HEK293 (cell line): ENCODE measurements around the gene ATG10.

Experiments used
- CTCF ChIA-PET: fragments of 350-600 bp; formaldehyde crosslinking; extraction: SDS; loops from one replicate; lab custom pipeline; 2021; ENCODE audit warnings: antibody characterized with exemption; lab: Yijun Ruan, JAX
- POLR2A ChIA-PET: fragments of 300-600 bp; formaldehyde crosslinking; extraction: SDS; loops from one replicate; lab custom pipeline; 2020; ENCODE audit warnings: antibody characterized with exemption, inconsistent platforms; lab: Yijun Ruan, JAX
- H3K27ac ChIP-seq: fragments of 200-500 bp; sonication (Bioruptor generic); 2 replicates; pipeline ENCODE4 v1.5.1; 2014; ENCODE audit warnings: low read depth, low read length, control low read depth, inconsistent platforms; ENCODE audit errors: extremely low read depth
- H3K36me3 ChIP-seq, 2 experiments: fragments of 200-500 bp in 1 of 2; sonication (Bioruptor generic) in 1 of 2; 1 replicate in 1 of 2; 2 replicates in 1 of 2; pipeline ENCODE4 v1.5.1; 2014 to 2017; ENCODE audit warnings: inconsistent platforms in 2 of 2, low read length in 2 of 2; ENCODE audit not compliant: control insufficient read depth in 2 of 2, insufficient read depth in 1 of 2
- H3K4me1 ChIP-seq: fragments of 200-500 bp; sonication (Bioruptor generic); 2 replicates; pipeline ENCODE4 v1.5.1; 2014; ENCODE audit warnings: mild to moderate bottlenecking, low read length, inconsistent platforms; ENCODE audit not compliant: control insufficient read depth, insufficient read depth
- H3K4me3 ChIP-seq: 2 replicates; pipeline ENCODE4 v1.5.1; 2011; ENCODE audit warnings: low read depth, mild to moderate bottlenecking, control low read depth, low read length, moderate library complexity
- H3K9me3 ChIP-seq: fragments of 200-500 bp; sonication (Bioruptor generic); 2 replicates; pipeline ENCODE4 v1.5.1; 2014; ENCODE audit warnings: low read depth, low read length, inconsistent platforms; ENCODE audit not compliant: control insufficient read depth, insufficient read depth
- GLI2 ChIP-seq: fragments of 450-650 bp; formaldehyde crosslinking; IDR thresholded peaks from 2 replicates; pipeline ENCODE4; 2017; ENCODE audit warnings: missing biosample characterization, missing genetic modification characterization, low read depth, borderline replicate concordance
- GLI4 ChIP-seq: fragments of 450-650 bp; formaldehyde crosslinking; IDR thresholded peaks from 2 replicates; pipeline ENCODE4 v1.5.1; 2016; ENCODE audit warnings: missing biosample characterization, missing genetic modification characterization
- HOXC10 ChIP-seq: sonication (generic); formaldehyde crosslinking; IDR thresholded peaks from 2 replicates; pipeline ENCODE4 v1.8.1; 2023; ENCODE audit warnings: mild to moderate bottlenecking, missing genetic modification reagents
- HOXD13 ChIP-seq: sonication (generic); formaldehyde crosslinking; IDR thresholded peaks from 2 replicates; pipeline ENCODE4 v1.8.0; 2022; ENCODE audit warnings: missing genetic modification reagents, borderline replicate concordance
- SP3 ChIP-seq: fragments of 450-650 bp; formaldehyde crosslinking; IDR thresholded peaks from 2 replicates; pipeline ENCODE4 v1.5.1; 2016; ENCODE audit warnings: missing biosample characterization, missing genetic modification characterization
- YY1 ChIP-seq: fragments of 450-650 bp; formaldehyde crosslinking; IDR thresholded peaks from 2 replicates; pipeline ENCODE4 v1.5.1; 2018; ENCODE audit warnings: missing biosample characterization, missing genetic modification characterization
- YY2 ChIP-seq: fragments of 450-650 bp; formaldehyde crosslinking; IDR thresholded peaks from 2 replicates; pipeline ENCODE4 v1.5.1; 2016; ENCODE audit warnings: missing biosample characterization, missing genetic modification characterization
- ZBTB48 ChIP-seq: fragments of 450-650 bp; formaldehyde crosslinking; IDR thresholded peaks from 2 replicates; pipeline ENCODE4 v1.5.1; 2016; ENCODE audit warnings: missing biosample characterization, missing genetic modification characterization
- ZNF132 ChIP-seq: fragments of 450-650 bp; formaldehyde crosslinking; IDR thresholded peaks from 2 replicates; pipeline ENCODE4 v1.5.1; 2017; ENCODE audit warnings: missing biosample characterization, missing genetic modification characterization, borderline replicate concordance
- ZNF157 ChIP-seq: fragments of 450-650 bp; formaldehyde crosslinking; IDR thresholded peaks from 2 replicates; pipeline ENCODE4 v1.5.1; 2016; ENCODE audit warnings: missing biosample characterization, missing genetic modification characterization
- ZNF184 ChIP-seq: fragments of 450-650 bp; IDR thresholded peaks from 2 replicates; pipeline ENCODE4 v1.5.1; 2018; ENCODE audit warnings: missing biosample characterization, mild to moderate bottlenecking, missing genetic modification characterization
- ZNF24 ChIP-seq: fragments of 450-650 bp; formaldehyde crosslinking; IDR thresholded peaks from 2 replicates; pipeline ENCODE4 v1.5.1; 2016; ENCODE audit warnings: missing biosample characterization, missing genetic modification characterization
- ZNF302 ChIP-seq: fragments of 450-650 bp; formaldehyde crosslinking; IDR thresholded peaks from 2 replicates; pipeline ENCODE4 v1.5.1; 2016; ENCODE audit warnings: missing biosample characterization, missing genetic modification characterization, low read depth
- ZNF398 ChIP-seq: fragments of 450-650 bp; formaldehyde crosslinking; IDR thresholded peaks from 2 replicates; pipeline ENCODE4 v1.5.1; 2017; ENCODE audit warnings: missing biosample characterization, missing genetic modification characterization
- ZNF404 ChIP-seq: fragments of 450-650 bp; formaldehyde crosslinking; IDR thresholded peaks from 2 replicates; pipeline ENCODE4 v1.5.1; 2017; ENCODE audit warnings: missing biosample characterization, missing genetic modification characterization
- ZNF473 ChIP-seq: fragments of 450-650 bp; formaldehyde crosslinking; IDR thresholded peaks from 2 replicates; pipeline ENCODE4 v1.5.1; 2017; ENCODE audit warnings: missing biosample characterization, missing genetic modification characterization
- ZNF529 ChIP-seq: fragments of 450-650 bp; formaldehyde crosslinking; IDR thresholded peaks from 2 replicates; pipeline ENCODE4 v1.5.1; 2017; ENCODE audit warnings: missing genetic modification characterization, missing biosample characterization; ENCODE audit not compliant: insufficient replicate concordance
- ZNF530 ChIP-seq: fragments of 450-650 bp; formaldehyde crosslinking; IDR thresholded peaks from 2 replicates; pipeline ENCODE4 v1.5.1; 2016; ENCODE audit warnings: low read depth, missing biosample characterization, missing genetic modification characterization
- ZNF548 ChIP-seq: fragments of 450-650 bp; formaldehyde crosslinking; IDR thresholded peaks from 2 replicates; pipeline ENCODE4 v1.5.1; 2016; ENCODE audit warnings: missing biosample characterization, missing genetic modification characterization
- ZNF621 ChIP-seq: fragments of 450-650 bp; formaldehyde crosslinking; IDR thresholded peaks from 2 replicates; pipeline ENCODE4 v1.5.1; 2017; ENCODE audit warnings: missing biosample characterization, missing genetic modification characterization
- ZNF701 ChIP-seq: fragments of 450-650 bp; formaldehyde crosslinking; IDR thresholded peaks from 2 replicates; pipeline ENCODE4 v1.5.1; 2016; ENCODE audit warnings: missing biosample characterization, missing genetic modification characterization
- ZNF768 ChIP-seq: fragments of 450-650 bp; formaldehyde crosslinking; IDR thresholded peaks from 2 replicates; pipeline ENCODE4 v1.5.1; 2018; ENCODE audit warnings: missing biosample characterization, mild to moderate bottlenecking, missing genetic modification characterization
- ZNF777 ChIP-seq: fragments of 450-650 bp; formaldehyde crosslinking; IDR thresholded peaks from 2 replicates; pipeline ENCODE4 v1.5.1; 2017; ENCODE audit warnings: missing biosample characterization, missing genetic modification characterization, borderline replicate concordance
- ZNF785 ChIP-seq: fragments of 450-650 bp; formaldehyde crosslinking; IDR thresholded peaks from 2 replicates; pipeline ENCODE4 v1.5.1; 2016; ENCODE audit warnings: missing biosample characterization, missing genetic modification characterization
- ZNF791 ChIP-seq: fragments of 450-650 bp; formaldehyde crosslinking; IDR thresholded peaks from 2 replicates; pipeline ENCODE4 v1.5.1; 2016; ENCODE audit warnings: missing biosample characterization, missing genetic modification characterization
- ZSCAN30 ChIP-seq: fragments of 450-650 bp; IDR thresholded peaks from 2 replicates; pipeline ENCODE4 v1.5.1; 2018; ENCODE audit warnings: missing biosample characterization, mild to moderate bottlenecking, missing genetic modification characterization, moderate library complexity
- TF ChIP-seq, protein P1 (sequence below): fragments of 450-650 bp; formaldehyde crosslinking; IDR thresholded peaks from 2 replicates; pipeline ENCODE4 v1.5.1; 2016; ENCODE audit warnings: missing biosample characterization, missing genetic modification characterization
- TF ChIP-seq, protein P2 (sequence below): fragments of 450-650 bp; formaldehyde crosslinking; IDR thresholded peaks from 2 replicates; pipeline ENCODE4 v1.5.1; 2016; ENCODE audit warnings: missing biosample characterization, missing genetic modification characterization

The ATG10 gene

DNA sequence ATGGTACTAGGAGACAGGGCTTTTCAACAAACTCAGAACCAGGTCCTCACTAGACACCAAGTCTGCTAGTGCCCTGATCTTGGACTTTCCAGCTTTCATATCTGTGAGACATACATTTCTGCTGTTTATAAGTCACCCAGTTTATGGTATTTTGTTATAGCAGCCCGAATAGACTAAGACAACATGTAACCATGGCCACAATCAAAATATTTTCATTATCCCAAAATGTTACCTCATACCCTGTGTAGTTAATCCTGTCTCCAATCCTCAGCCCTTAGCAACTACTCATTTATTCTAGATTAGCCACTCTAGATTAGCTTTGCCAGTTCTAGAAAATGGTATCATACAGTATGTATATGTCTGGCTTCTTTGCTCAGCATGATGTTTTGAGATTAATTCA, 6.3 kb upstream of the ATG10 start:
- CTCF ChIA-PET = interaction anchor here (0.7 kb wide), 1 partner anchor 28 kb away, joined by 3 read pairs; no protein-coding TSS in a partner anchor
- no peaks in the 10 kb centered on the region for H3K4me1 ChIP-seq
- no peak for TF ChIP-seq ZNF529 (tag by site-specific recombination)
- TF ChIP-seq ZNF473 (tag by site-specific recombination) = no peak
- TF ChIP-seq ZNF530 (tag by site-specific recombination) = no peak
- no peak for TF ChIP-seq ZNF791 (tag by site-specific recombination)
- TF ChIP-seq SP3 (tag by site-specific recombination) = no peak
- no peak for TF ChIP-seq ZBTB48
- TF ChIP-seq HOXC10 = no peak
- no peak for TF ChIP-seq ZNF768
- no peak for TF ChIP-seq ZNF404 (tag by site-specific recombination)
- TF ChIP-seq ZSCAN30 (tag by site-specific recombination) = no peak

GRCh38 chr5:81969226-81969625, 2.6 kb upstream of the ATG10 start:
- POLR2A ChIA-PET = no interaction called here
- Histone ChIP-seq H3K27ac (no peak overlapping the region), H3K36me3 (no peaks in the 10 kb centered on the region), H3K4me1 (no peaks in the 10 kb centered on the region), H3K4me3 (no peak overlapping the region), H3K9me3 (no peaks in the 10 kb centered on the region)
- TF ChIP-seq ZNF548 (tag by site-specific recombination) (no peak), GLI2 (tag by site-specific recombination) (no peak), ZNF398 (tag by site-specific recombination) (no peak), ZNF132 (tag by site-specific recombination) (no peak), ZNF785 (tag by site-specific recombination) (no peak), ZNF24 (tag by site-specific recombination) (no peak), ZNF184 (tag by site-specific recombination) (no peak)
- CTCF ChIA-PET = interaction anchor here (0.7 kb wide), 1 partner anchor 387 kb away, joined by 3 read pairs; no protein-coding TSS in a partner anchor

More for the DNA sequence above, 6.3 kb upstream of the ATG10 start:
- Histone ChIP-seq H3K36me3 (no peaks in the 10 kb centered on the region), H3K4me3 (no peak overlapping the region), H3K27ac (no peak overlapping the region), H3K9me3 (no peaks in the 10 kb centered on the region)
- POLR2A ChIA-PET = interaction anchor here (0.7 kb wide), 1 partner anchor 47 kb away, joined by 4 read pairs; no protein-coding TSS in a partner anchor

DNA sequence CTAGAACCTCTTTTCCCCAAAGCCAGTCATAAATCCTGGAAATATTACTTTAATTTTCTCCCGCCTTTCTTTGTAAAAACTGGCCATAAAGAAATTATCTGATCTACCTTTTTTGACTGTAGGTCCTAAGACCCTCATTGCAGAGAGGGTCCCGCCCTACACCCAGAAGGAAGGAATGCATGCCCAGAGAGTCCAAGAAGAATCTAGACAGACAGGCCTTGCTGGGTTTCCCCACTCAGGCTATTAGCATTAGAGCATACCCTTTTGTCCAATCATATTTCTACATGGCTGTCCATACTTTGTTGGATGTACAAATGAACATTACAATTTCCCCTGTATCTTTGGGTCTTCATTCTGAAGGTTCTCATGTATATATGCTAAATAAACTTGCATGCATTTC, 1.9 kb upstream of the ATG10 start:
- Histone ChIP-seq H3K9me3 (no peaks in the 10 kb centered on the region), H3K36me3 (no peaks in the 10 kb centered on the region), H3K27ac (no peak overlapping the region), H3K4me1 (no peaks in the 10 kb centered on the region), H3K4me3 (no peak overlapping the region)
- ChIA-PET CTCF (no interaction called here), POLR2A (no interaction called here)
- TF ChIP-seq, protein P1, sequence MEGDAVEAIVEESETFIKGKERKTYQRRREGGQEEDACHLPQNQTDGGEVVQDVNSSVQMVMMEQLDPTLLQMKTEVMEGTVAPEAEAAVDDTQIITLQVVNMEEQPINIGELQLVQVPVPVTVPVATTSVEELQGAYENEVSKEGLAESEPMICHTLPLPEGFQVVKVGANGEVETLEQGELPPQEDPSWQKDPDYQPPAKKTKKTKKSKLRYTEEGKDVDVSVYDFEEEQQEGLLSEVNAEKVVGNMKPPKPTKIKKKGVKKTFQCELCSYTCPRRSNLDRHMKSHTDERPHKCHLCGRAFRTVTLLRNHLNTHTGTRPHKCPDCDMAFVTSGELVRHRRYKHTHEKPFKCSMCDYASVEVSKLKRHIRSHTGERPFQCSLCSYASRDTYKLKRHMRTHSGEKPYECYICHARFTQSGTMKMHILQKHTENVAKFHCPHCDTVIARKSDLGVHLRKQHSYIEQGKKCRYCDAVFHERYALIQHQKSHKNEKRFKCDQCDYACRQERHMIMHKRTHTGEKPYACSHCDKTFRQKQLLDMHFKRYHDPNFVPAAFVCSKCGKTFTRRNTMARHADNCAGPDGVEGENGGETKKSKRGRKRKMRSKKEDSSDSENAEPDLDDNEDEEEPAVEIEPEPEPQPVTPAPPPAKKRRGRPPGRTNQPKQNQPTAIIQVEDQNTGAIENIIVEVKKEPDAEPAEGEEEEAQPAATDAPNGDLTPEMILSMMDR (tag by site-specific recombination) = no peak
- TF ChIP-seq ZNF302 = no peak
- TF ChIP-seq GLI4 (tag by site-specific recombination) = no peak
- TF ChIP-seq YY1 = no peak
- no peak for TF ChIP-seq HOXD13 (CRISPR knock-in tag)
- no peak for TF ChIP-seq ZNF132 (tag by site-specific recombination)
- TF ChIP-seq YY2 = no peak
- TF ChIP-seq, protein P2, sequence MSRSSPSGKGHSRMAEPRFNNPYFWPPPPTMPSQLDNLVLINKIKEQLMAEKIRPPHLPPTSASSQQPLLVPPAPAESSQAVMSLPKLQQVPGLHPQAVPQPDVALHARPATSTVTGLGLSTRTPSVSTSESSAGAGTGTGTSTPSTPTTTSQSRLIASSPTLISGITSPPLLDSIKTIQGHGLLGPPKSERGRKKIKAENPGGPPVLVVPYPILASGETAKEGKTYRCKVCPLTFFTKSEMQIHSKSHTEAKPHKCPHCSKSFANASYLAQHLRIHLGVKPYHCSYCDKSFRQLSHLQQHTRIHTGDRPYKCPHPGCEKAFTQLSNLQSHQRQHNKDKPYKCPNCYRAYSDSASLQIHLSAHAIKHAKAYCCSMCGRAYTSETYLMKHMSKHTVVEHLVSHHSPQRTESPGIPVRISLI (tag by site-specific recombination) = no peak
- TF ChIP-seq ZNF621 (tag by site-specific recombination) = no peak
- TF ChIP-seq ZNF777 = no peak
- TF ChIP-seq ZNF157 = no peak
- TF ChIP-seq ZNF701 = no peak
